Gastroesophageal sphincter (tissue), 3 donors: ENCODE measurements around the gene ELMO3.

ENCODE experiments used
- EP300 ChIP-seq: sonication (generic); formaldehyde crosslinking; IDR thresholded peaks from one replicate; pipeline ENCODE4 v1.6.1; 2017; ENCODE audit warnings: antibody characterized with exemption, mild to moderate bottlenecking
- POLR2A ChIP-seq, 2 donors: fragments of 450-650 bp; IDR thresholded peaks; one replicate each; pipeline ENCODE4 v1.6.1; 2017; ENCODE audit warnings: antibody characterized with exemption in 2 of 2, mild to moderate bottlenecking in 2 of 2, moderate library complexity in 1 of 2
- TF ChIP-seq, protein P1 (sequence below), 4 experiments: fragments of 200-600 bp in 2 of 4; fragments of 450-650 bp in 2 of 4; sonication (generic) in 1 of 4; IDR thresholded peaks; one replicate each; pipeline ENCODE4 v1.5.1; 2017 to 2019; ENCODE audit warnings: antibody characterized with exemption in 4 of 4, mild to moderate bottlenecking in 2 of 4, moderate library complexity in 2 of 4

DNA sequence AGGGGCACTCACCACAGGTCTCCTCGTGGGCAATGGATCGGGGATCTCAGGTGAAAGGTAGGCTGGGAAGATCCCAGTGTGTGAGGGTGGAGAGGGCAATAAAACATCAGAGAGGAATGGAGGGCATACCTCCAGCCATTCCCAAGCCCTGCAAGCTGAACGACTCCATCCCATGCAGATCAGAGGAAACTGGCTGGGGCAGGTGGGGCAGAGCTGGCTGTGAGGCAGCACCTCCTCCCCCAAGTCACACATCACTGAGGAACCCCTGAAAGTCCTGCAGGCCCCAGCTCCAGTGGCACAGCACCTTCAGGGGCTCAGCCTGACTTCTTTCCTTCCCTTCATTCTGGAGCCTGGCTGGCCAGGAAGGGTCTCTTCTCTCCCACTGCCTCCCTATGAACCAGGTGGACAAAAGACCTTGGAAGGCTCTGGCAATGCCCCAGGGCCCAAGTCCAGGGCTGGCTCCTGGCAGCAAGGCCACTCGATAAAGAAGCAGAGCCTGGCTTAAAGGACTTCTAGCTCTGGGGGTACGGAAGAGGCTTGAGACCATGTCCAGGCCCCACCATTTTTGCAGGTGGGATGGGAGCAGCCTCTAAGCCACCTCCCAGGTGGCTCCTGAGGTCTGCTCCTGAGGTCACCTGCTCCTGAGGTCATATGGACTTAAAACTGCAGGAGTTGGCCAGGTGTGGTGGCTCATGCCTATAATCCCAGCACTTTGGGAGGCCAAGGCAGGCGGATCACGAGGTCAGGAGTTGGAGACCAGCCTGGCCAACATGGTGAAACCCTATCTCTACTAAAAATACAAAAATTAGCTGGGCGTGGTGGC is 14.5 kb downstream of the ELMO3 start:
- TF ChIP-seq, protein P1, sequence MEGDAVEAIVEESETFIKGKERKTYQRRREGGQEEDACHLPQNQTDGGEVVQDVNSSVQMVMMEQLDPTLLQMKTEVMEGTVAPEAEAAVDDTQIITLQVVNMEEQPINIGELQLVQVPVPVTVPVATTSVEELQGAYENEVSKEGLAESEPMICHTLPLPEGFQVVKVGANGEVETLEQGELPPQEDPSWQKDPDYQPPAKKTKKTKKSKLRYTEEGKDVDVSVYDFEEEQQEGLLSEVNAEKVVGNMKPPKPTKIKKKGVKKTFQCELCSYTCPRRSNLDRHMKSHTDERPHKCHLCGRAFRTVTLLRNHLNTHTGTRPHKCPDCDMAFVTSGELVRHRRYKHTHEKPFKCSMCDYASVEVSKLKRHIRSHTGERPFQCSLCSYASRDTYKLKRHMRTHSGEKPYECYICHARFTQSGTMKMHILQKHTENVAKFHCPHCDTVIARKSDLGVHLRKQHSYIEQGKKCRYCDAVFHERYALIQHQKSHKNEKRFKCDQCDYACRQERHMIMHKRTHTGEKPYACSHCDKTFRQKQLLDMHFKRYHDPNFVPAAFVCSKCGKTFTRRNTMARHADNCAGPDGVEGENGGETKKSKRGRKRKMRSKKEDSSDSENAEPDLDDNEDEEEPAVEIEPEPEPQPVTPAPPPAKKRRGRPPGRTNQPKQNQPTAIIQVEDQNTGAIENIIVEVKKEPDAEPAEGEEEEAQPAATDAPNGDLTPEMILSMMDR (IDR thresholded peaks at IDR 0.05): no peak
- no peak for TF ChIP-seq POLR2A (IDR thresholded peaks at IDR 0.05)
- no peak for TF ChIP-seq EP300
